Neural crest cell (in vitro differentiated cells): ENCODE results near the gene CHD9. TPM values are rescaled to one million over a fixed set of nuclear protein-coding genes. Genes with fewer than 3 reads are reported as not detected.

Source experiments
- DNase-seq: peaks from one replicate; pipeline ENCODE4 v3.0.0; 2021; ENCODE audit warnings: low read depth, mixed read lengths, low spot score
- H3K27ac Mint-ChIP-seq: one replicate; pipeline ENCODE4 v1.8.0; 2021; ENCODE audit warnings: mild to moderate bottlenecking, mixed read lengths; ENCODE audit not compliant: unreplicated experiment
- H3K27me3 Mint-ChIP-seq: 2 replicates; pipeline ENCODE4 v1.8.0; 2021; ENCODE audit warnings: low read depth, mild to moderate bottlenecking, mixed read lengths
- H3K36me3 Mint-ChIP-seq: 2 replicates; pipeline ENCODE4 v1.8.0; 2021; ENCODE audit warnings: low read depth, mild to moderate bottlenecking, mixed read lengths
- H3K4me1 Mint-ChIP-seq: 2 replicates; pipeline ENCODE4 v1.8.0; 2021; ENCODE audit warnings: mixed read lengths
- H3K4me3 Mint-ChIP-seq: one replicate; pipeline ENCODE4 v1.8.0; 2021; ENCODE audit warnings: mild to moderate bottlenecking, mixed read lengths
- H3K9me3 Mint-ChIP-seq: 2 replicates; pipeline ENCODE4 v1.8.0; 2021; ENCODE audit warnings: mixed read lengths
- CTCF ChIP-seq: fragments of 200-600 bp; sonication (generic); conservative IDR thresholded peaks from 2 replicates; pipeline ENCODE4 v1.5.0; 2021; ENCODE audit warnings: antibody characterized with exemption, mild to moderate bottlenecking
- total RNA-seq: library from RNA; stranded (reverse); gene quantifications from 2 replicates; pipeline ENCODE4 v1.2.1, GENCODE V29; 2021

Gene CHD9
- total RNA-seq, 1 donor from 2014 or later: 76.0 TPM

GRCh38 chr16:53024045-53024444 lies 30.7 kb upstream of the CHD9 start:
- no peaks in the 10 kb centered on the region for H3K4me1 Mint-ChIP-seq
- no peaks in the 10 kb centered on the region for H3K36me3 Mint-ChIP-seq
- H3K27me3 Mint-ChIP-seq: no peaks in the 10 kb centered on the region
- no peak overlapping the region for H3K4me3 Mint-ChIP-seq
- TF ChIP-seq CTCF: no peak
- no peak for DNase-seq
- no peak overlapping the region for H3K27ac Mint-ChIP-seq
- H3K9me3 Mint-ChIP-seq: no peaks in the 10 kb centered on the region

- Mint-ChIP-seq H3K4me3 (no peak overlapping the region), H3K4me1 (peaks cover 15% of the 10 kb centered on the region), H3K9me3 (peaks cover 16% of the 10 kb centered on the region), H3K27me3 (no peaks in the 10 kb centered on the region), H3K27ac (no peak overlapping the region), H3K36me3 (peaks cover 3% of the 10 kb centered on the region)
- no peak for DNase-seq
- TF ChIP-seq CTCF: no peak
Measured at GRCh38 chr16:53029971-53030370, 24.8 kb upstream of the CHD9 start.

GRCh38 chr16:53031323-53031942 lies 23.4 kb upstream of the CHD9 start:
- Mint-ChIP-seq H3K9me3 (peaks cover 21% of the 10 kb centered on the region), H3K36me3 (peaks cover 6% of the 10 kb centered on the region), H3K27ac (no peak overlapping the region), H3K4me3 (no peak overlapping the region), H3K4me1 (peaks cover 24% of the 10 kb centered on the region), H3K27me3 (no peaks in the 10 kb centered on the region)
- no peak for DNase-seq
- TF ChIP-seq CTCF: no peak

- Mint-ChIP-seq H3K4me3 (no peak overlapping the region), H3K36me3 (peaks cover 6% of the 10 kb centered on the region), H3K27ac (peak overlapping the region; percentile 6), H3K9me3 (peaks cover 21% of the 10 kb centered on the region), H3K4me1 (peaks cover 29% of the 10 kb centered on the region), H3K27me3 (no peaks in the 10 kb centered on the region)
- no peak for TF ChIP-seq CTCF
- DNase-seq: no peak
Measured at GRCh38 chr16:53034306-53034705, 20.5 kb upstream of the CHD9 start.

- Mint-ChIP-seq H3K36me3 (peaks cover 6% of the 10 kb centered on the region), H3K27ac (peak overlapping the region; percentile 90), H3K4me1 (peaks cover 29% of the 10 kb centered on the region), H3K27me3 (no peaks in the 10 kb centered on the region), H3K4me3 (peak overlapping the region; percentile 20), H3K9me3 (peaks cover 22% of the 10 kb centered on the region)
- peak; percentile 29 for DNase-seq
- no peak for TF ChIP-seq CTCF
Measured at GRCh38 chr16:53035176-53035942, 19.4 kb upstream of the CHD9 start.
